Peyer's patch (tissue), 4 donors: ENCODE measurements around the gene TNFSF13. TPM values are rescaled to one million over a fixed set of nuclear protein-coding genes. Genes with fewer than 3 reads are reported as not detected.

Source experiments
- DNase-seq, 3 donors: peaks; one replicate each; pipeline ENCODE4 v3.0.0-alpha.2; 2017 to 2019
- H3K27ac ChIP-seq, 4 donors: fragments of 200-600 bp; sonication (generic); one replicate each; pipeline ENCODE4 v1.5.1; 2016 to 2019
- H3K27me3 ChIP-seq, 2 donors: fragments of 200-600 bp; sonication (generic); one replicate each; pipeline ENCODE4 v1.5.1; 2019
- H3K36me3 ChIP-seq, 3 donors: fragments of 200-600 bp; sonication (generic); one replicate each; pipeline ENCODE4 v1.5.1; 2016 to 2019
- H3K4me1 ChIP-seq, 4 donors: fragments of 200-600 bp; sonication (generic); one replicate each; pipeline ENCODE4 v1.5.1; 2016 to 2019
- H3K4me3 ChIP-seq, 4 donors: fragments of 200-600 bp; sonication (generic); 1 replicate in 3 of 4; 2 replicates in 1 of 4; pipeline ENCODE4 v1.5.1; 2016 to 2019; ENCODE audit warnings: mild to moderate bottlenecking in 1 of 4
- H3K9me3 ChIP-seq, 4 donors: fragments of 200-600 bp; sonication (generic); one replicate each; pipeline ENCODE4 v1.5.1; 2016 to 2019; ENCODE audit warnings: mild to moderate bottlenecking in 1 of 4
- POLR2A ChIP-seq, 2 donors: fragments of 450-650 bp; IDR thresholded peaks; one replicate each; pipeline ENCODE4 v1.5.1; 2017; ENCODE audit warnings: antibody characterized with exemption in 2 of 2, mild to moderate bottlenecking in 2 of 2, moderate library complexity in 2 of 2
- small RNA-seq, 2 donors: library from RNA; depleted of rRNA; stranded (forward); fragments of <200 nt; gene quantifications; one replicate each; pipeline ENCODE3, GENCODE V24; 2016
- total RNA-seq, 4 donors: library from RNA; depleted of rRNA; stranded (reverse); fragments of >200 nt; gene quantifications; one replicate each; pipeline ENCODE4 v1.1.0, GENCODE V29; 2016
- TF ChIP-seq, protein P1 (sequence below), 6 experiments: fragments of 450-650 bp in 4 of 6; fragments of 200-600 bp in 2 of 6; sonication (generic) in 1 of 6; IDR thresholded peaks; one replicate each; pipeline ENCODE4 v1.5.1; 2017 to 2019; ENCODE audit warnings: antibody characterized with exemption in 6 of 6, mild to moderate bottlenecking in 3 of 6, moderate library complexity in 1 of 6

Gene TNFSF13
- total RNA-seq, 4 donors from 2014 or later = 5.0 to 54.4 (median 38.7) TPM

DNA sequence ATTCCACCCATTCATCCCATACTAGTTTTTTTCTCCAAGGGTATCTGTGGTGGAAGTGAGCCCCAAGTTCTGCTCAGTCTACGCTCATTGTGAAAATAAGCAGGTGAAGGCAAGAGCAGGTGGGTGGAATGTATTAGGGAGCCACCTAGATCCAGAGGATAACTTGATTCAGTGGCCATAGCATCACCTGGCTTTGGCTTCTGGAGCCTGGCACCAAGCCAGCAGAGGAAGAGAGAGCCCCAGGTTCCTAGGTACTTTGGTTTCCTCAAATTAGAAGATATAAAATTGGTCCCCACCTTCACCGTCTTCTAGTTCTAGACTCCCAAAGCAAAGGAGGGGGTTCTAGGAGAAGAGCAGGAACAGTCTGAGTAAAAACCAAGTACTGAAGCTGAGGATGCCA is 52.1 kb downstream of the TNFSF13 start:
- Histone ChIP-seq H3K27me3 (no peaks in the 10 kb centered on the region), H3K36me3 (peaks cover 0 to 15% (median 0%) of the 10 kb centered on the region in 3 donors), H3K27ac (no peak overlapping the region), H3K4me1 (peaks cover 0 to 31% (median 10%) of the 10 kb centered on the region in 4 donors), H3K9me3 (no peaks in the 10 kb centered on the region), H3K4me3 (no peak overlapping the region)
- TF ChIP-seq POLR2A (IDR thresholded peaks at IDR 0.05) = no peak
- TF ChIP-seq, protein P1, sequence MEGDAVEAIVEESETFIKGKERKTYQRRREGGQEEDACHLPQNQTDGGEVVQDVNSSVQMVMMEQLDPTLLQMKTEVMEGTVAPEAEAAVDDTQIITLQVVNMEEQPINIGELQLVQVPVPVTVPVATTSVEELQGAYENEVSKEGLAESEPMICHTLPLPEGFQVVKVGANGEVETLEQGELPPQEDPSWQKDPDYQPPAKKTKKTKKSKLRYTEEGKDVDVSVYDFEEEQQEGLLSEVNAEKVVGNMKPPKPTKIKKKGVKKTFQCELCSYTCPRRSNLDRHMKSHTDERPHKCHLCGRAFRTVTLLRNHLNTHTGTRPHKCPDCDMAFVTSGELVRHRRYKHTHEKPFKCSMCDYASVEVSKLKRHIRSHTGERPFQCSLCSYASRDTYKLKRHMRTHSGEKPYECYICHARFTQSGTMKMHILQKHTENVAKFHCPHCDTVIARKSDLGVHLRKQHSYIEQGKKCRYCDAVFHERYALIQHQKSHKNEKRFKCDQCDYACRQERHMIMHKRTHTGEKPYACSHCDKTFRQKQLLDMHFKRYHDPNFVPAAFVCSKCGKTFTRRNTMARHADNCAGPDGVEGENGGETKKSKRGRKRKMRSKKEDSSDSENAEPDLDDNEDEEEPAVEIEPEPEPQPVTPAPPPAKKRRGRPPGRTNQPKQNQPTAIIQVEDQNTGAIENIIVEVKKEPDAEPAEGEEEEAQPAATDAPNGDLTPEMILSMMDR (IDR thresholded peaks at IDR 0.05) = no peak
- DNase-seq = no peak

Small RNA genes within 50 kb of the gene (small RNA-seq; reads per million reads assigned to genes)
- 0 reads per million in 2 donors for gene CD68
- 0 reads per million in 2 donors for gene RF00019
- gene SNORA48 = 0 reads per million in 2 donors
- 0 reads per million in 2 donors for gene SNORD10

Other genes starting within 250 kb of the TNFSF13 start
- gene GPS2, start 243.4 kb upstream of the TNFSF13 start, total RNA-seq = 100 to 1,000 TPM in 1 of 4 donors, 10 to 100 TPM in 3; 93.2 to 148 (median 94.2) TPM
- gene NEURL4, start 229.4 kb upstream of the TNFSF13 start, total RNA-seq = 10 to 100 TPM; 23.3 to 69.0 (median 53.9) TPM
- gene ACAP1, start 222.2 kb upstream of the TNFSF13 start, total RNA-seq = 100 to 1,000 TPM in 1 of 4 donors, 10 to 100 TPM in 3; 15.6 to 696 (median 24.0) TPM
- gene KCTD11, start 206.6 kb upstream of the TNFSF13 start, total RNA-seq = 1 to 10 TPM; 2.5 to 8.9 (median 7.1) TPM
- not detected for gene TMEM95, start 203.6 kb upstream of the TNFSF13 start, total RNA-seq
- 10 to 100 TPM; 19.8 to 54.4 (median 44.4) TPM for gene TNK1, start 177.7 kb upstream of the TNFSF13 start, total RNA-seq
- gene PLSCR3, start 164.2 kb upstream of the TNFSF13 start, total RNA-seq = 10 to 100 TPM; 10.7 to 38.8 (median 21.9) TPM
- gene TMEM256, start 154.7 kb upstream of the TNFSF13 start, total RNA-seq = 100 to 1,000 TPM in 2 of 4 donors, 10 to 100 TPM in 2; 37.1 to 334 (median 126) TPM
- 1 to 10 TPM in 3 of 4 donors, under 1 TPM in 1; 0.88 to 9.9 (median 5.8) TPM for gene NLGN2, start 150.9 kb upstream of the TNFSF13 start, total RNA-seq
- gene SPEM1, start 138.4 kb upstream of the TNFSF13 start, total RNA-seq = not detected
- not detected for gene SPEM2, start 133.1 kb upstream of the TNFSF13 start, total RNA-seq
- not detected for gene SPEM3, start 129.9 kb upstream of the TNFSF13 start, total RNA-seq
- gene TMEM102, start 123.3 kb upstream of the TNFSF13 start, total RNA-seq = 10 to 100 TPM in 3 of 4 donors, 1 to 10 TPM in 1; 4.1 to 21.7 (median 17.0) TPM
- gene FGF11, start 119.2 kb upstream of the TNFSF13 start, total RNA-seq = 1 to 10 TPM in 1 of 4 donors, not detected in 3; 1.0 TPM
- 1 to 10 TPM; 4.0 to 9.1 (median 5.8) TPM for gene CHRNB1, start 113.7 kb upstream of the TNFSF13 start, total RNA-seq
- gene ZBTB4, start 79.1 kb upstream of the TNFSF13 start, total RNA-seq = 10 to 100 TPM; 15.1 to 27.3 (median 24.5) TPM
- not detected for gene SLC35G6, start 77.3 kb upstream of the TNFSF13 start, total RNA-seq
- 100 to 1,000 TPM in 3 of 4 donors, 10 to 100 TPM in 1; 94.6 to 204 (median 157) TPM for gene POLR2A, start 74.4 kb upstream of the TNFSF13 start, total RNA-seq
- gene TNFSF12, start 9.7 kb upstream of the TNFSF13 start, total RNA-seq = 10 to 100 TPM in 3 of 4 donors, 1 to 10 TPM in 1; 7.6 to 58.6 (median 15.2) TPM
- 10 to 100 TPM; 31.4 to 47.7 (median 43.7) TPM for gene SENP3, start 3.2 kb downstream of the TNFSF13 start, total RNA-seq
- gene CD68, start 20.9 kb downstream of the TNFSF13 start, total RNA-seq = 100 to 1,000 TPM in 3 of 4 donors, 10 to 100 TPM in 1; 42.1 to 149 (median 124) TPM
- 100 to 1,000 TPM in 3 of 4 donors, 10 to 100 TPM in 1; 37.1 to 236 (median 125) TPM for gene MPDU1, start 25.1 kb downstream of the TNFSF13 start, total RNA-seq
- 1 to 10 TPM in 3 of 4 donors, not detected in 1; 1.9 to 2.7 (median 2.4) TPM for gene SOX15, start 31.3 kb downstream of the TNFSF13 start, total RNA-seq
- 10 to 100 TPM; 28.8 to 38.1 (median 30.4) TPM for gene FXR2, start 56.1 kb downstream of the TNFSF13 start, total RNA-seq
- gene SAT2, start 69.1 kb downstream of the TNFSF13 start, total RNA-seq = 100 to 1,000 TPM; 144 to 303 (median 229) TPM
- gene SHBG, start 71.4 kb downstream of the TNFSF13 start, total RNA-seq = 10 to 100 TPM in 2 of 4 donors, 1 to 10 TPM in 2; 2.1 to 38.0 (median 16.3) TPM
- under 1 TPM in 1 of 4 donors, not detected in 3; 0.47 TPM for gene ATP1B2, start 92.2 kb downstream of the TNFSF13 start, total RNA-seq
- 10 to 100 TPM; 19.6 to 27.7 (median 25.1) TPM for gene TP53, start 128.7 kb downstream of the TNFSF13 start, total RNA-seq
- 1 to 10 TPM; 4.6 to 9.3 (median 6.2) TPM for gene WRAP53, start 129.7 kb downstream of the TNFSF13 start, total RNA-seq
- gene EFNB3, start 146.5 kb downstream of the TNFSF13 start, total RNA-seq = under 1 TPM in 1 of 4 donors, not detected in 3; 0.27 TPM
- gene DNAH2, start 159.0 kb downstream of the TNFSF13 start, total RNA-seq = under 1 TPM in 2 of 4 donors, not detected in 2; 0.18 to 0.83 TPM